GM19452 (cell line): Measurements from ENCODE around the gene TBC1D4.
"Not testable (repeated sequence)": the region's sequence is repeated elsewhere in the genome, so short reads cannot be mapped to it uniquely, and the experiment has no call there.

Experiments used
- ATAC-seq: cut with Tn5 transposase; IDR thresholded peaks from one replicate; pipeline ENCODE4 v1.9.1; 2021; ENCODE audit not compliant: unreplicated experiment

TBC1D4 gene

DNA sequence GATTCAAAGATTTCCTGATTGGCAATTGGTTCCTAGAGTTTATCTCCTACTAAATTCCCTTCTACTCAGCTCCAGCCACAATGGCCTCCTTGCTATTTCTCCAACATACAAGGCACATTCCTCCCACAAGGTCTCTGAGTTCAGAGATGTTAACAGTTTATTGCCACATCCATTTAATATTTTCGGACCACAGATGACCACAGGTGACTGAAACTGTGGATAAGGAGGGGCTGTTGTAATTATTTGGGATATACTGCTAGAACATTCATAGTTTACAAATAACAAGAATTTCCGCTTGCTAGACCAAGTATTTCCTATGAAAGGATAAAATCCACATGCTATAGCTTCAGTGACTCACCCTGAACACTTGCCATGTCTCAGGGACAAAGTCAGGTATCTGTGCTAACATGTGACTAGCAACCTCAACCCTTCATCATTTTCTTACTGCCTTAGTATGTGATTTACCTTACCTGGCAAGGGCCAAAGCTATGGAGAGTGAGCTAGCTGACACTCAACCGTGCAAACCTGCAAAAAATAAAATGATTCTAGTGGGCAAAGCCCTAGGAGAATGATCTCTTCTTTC is 117.7 kb downstream of the TBC1D4 start:
- no peak for ATAC-seq

DNA sequence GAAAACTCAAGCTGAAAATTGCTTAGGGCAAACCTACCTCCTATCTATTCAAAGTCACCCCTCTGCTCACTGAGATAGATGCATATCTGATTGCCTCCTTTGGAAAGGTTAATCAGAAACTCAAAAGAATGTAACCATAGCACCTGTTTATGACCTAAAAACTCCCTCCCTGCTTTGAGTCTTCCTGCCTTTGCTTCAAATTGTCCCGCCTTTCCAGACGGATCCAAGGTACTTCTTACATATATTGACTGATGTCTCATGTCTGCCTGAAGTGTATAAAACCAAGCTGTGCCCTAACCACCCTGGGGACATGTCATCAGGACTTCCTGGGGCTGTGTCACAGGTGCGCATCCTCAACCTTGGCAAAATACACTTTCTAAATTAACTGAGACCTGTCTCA is 118.6 kb downstream of the TBC1D4 start:
- ATAC-seq = no peak

DNA sequence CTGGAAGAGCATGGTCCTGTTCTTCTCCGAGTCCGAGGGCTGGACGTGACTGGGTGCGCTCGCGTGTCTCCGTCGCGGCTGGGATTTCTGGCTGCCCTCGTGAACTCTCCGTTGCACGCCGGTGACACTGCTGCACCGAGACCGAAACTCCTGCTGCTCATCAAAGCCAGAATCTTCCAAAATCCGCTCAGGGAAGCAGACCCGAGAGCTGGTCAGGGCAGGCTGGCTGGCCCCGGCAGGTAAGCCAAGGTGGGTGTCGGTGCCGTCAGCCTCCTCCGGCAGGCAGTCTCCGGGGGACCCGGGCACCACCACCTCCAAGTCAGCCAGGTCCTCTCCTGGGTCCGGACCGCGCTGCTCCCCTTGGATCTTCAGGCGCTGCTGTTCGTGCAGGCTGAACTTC is 119.9 kb downstream of the TBC1D4 start:
- no peak for ATAC-seq

DNA sequence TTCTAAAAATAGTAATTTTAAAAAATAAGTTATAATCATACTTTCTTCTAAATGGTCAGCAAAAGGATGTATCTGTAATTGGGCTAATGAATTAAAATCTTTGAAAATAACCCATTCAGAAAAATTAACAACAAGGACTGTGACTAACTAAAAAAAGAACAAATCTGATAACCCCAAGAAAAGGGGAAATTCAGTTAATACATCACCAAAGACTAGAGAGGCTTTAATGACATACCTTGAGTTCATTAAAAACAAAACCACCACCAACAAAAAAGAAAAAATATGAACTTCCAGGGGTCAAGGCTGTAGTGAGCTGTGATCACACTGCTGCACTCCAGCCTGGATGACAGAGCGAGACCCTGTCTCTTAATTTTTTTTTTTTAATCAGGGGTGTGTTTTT is 121.8 kb downstream of the TBC1D4 start:
- ATAC-seq = no peak

DNA sequence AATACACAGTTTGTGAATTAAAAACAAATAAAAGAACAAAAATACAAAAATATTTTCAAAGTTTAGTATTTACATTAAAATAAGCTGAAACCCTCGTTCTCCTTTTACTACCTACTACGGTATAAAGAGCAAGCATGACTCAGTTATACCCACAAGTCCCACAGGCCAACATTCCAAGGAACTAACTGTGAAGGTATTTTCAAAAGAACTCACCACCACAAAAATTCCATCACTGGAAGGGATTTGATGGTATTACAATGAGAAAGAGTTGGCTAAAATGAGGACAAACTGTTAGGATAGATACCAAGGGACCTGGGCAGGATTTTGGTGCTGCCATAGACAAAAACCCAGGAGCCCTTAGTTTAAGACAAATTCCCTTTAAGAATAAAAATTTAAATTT is 122.7 kb downstream of the TBC1D4 start:
- ATAC-seq = no peak

- peak; percentile 74 for ATAC-seq
Observed at GRCh38 chr13:75357576-75358289, 124.2 kb downstream of the TBC1D4 start.

GRCh38 chr13:75356421-75356820 is 125.5 kb downstream of the TBC1D4 start:
- no peak for ATAC-seq

- ATAC-seq = no peak
Observed at GRCh38 chr13:75355609-75356008, 126.4 kb downstream of the TBC1D4 start.

DNA sequence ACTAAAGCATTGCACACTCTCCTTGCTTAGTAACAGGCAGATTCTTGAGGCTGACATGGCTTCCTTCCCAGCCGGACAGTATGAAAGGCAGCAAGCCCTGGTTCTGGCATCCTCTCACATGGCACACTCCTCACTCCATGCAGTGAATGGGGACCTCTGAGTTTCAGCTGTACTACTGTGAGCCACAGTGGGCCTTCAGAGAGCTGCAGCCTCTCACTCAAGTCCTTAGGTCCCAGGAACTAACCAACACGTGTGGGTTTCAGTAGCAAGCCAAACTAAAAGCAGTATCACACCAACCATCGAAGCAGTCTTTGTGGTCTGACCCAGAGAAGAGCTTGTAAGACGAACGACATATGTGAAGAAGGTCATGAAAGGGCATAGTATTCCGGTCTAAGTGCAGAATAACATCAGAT is 128.2 kb downstream of the TBC1D4 start:
- peak; percentile 76 for ATAC-seq

DNA sequence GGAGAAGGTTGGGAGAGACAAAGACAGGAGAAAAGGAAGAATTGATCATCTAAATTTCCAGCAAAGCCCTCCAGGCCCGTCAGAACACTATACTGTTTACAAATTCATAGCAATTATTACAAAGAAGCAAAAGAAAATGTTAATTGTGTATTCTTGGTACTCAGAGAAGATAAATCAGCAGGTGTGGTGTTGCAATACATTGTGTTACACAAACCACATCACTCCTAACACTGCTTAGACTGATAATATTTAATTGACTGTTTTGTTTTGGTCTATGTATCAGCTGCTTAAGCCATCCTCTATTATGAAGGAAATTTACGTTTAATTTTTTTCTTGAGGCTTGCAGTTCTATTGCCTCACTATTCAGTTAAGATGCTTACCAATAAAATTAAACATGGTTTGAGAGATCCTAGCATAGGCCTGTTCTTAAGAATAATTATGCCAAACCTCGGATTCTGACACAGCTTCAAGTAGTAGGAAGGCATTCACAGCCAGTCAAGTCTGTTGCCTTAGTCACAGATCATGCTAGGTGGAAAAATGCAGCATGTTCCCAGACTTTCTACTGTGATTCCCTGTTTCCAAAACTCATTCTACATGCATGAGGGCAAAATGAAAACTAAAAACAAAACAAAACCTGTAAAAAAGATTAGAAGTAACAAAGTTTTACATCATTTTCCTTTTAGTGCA is 129.2 kb downstream of the TBC1D4 start:
- ATAC-seq = no peak

- ATAC-seq = not testable (repeated sequence)
Observed at GRCh38 chr13:75351538-75351937, 130.4 kb downstream of the TBC1D4 start.

DNA sequence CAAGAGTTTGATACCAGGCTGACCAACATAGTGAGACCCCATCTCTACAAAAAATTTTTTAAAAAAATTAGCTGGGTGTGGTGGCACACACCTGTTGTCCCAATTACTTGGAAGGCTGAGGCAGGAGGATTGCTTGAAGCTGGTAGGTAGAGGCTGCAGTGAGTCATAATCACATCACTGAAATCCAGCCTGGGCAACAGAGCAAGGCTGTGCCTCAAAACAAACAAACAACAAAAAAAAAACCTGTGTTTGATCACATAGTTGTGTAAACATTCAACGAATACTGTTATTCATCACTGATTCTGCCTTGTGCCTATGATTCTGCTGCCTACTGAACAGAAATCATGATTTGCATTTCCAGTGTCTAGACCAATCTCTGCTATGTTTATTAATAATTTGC is 134.0 kb downstream of the TBC1D4 start:
- ATAC-seq = no peak

- ATAC-seq = no peak
Observed at GRCh38 chr13:75347457-75347856, 134.5 kb downstream of the TBC1D4 start.

GRCh38 chr13:75345193-75345592 is 136.8 kb downstream of the TBC1D4 start:
- no peak for ATAC-seq

- peak; percentile 80 for ATAC-seq
Observed at GRCh38 chr13:75341028-75341427, 140.9 kb downstream of the TBC1D4 start.

DNA sequence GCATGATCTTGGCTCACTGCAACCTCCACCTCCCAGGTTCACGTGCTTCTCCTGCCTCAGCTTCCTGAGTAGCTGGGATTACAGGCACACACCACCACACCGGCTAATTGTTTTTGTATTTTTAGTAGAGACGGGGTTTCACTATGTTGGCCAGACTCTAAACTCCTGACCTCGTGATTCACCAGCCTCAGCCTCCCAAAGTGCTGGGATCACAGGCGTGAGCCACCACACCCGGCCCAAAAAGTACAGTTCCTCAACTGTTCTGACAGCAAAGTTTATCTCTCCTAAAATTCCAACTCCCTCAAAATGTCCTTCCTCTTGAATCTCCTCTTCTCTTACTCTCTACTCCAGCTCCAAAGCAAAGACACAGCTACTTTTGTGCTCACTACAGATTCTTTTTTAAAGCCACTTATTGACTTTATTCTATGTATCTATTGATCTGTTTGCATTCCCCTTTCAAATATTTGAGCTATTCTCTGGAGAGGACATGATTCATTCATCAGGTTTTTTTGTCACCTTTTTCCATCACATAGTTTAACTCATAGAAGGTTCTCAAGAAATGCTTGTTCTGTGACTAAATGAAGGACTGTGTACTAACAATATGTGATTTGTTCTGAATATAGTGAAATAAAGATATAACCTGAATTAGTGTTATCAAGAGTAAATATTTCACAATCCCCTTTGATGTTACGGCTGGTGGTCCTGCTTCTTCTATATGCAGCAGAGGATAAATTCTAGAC is 142.2 kb downstream of the TBC1D4 start:
- ATAC-seq = no peak

GRCh38 chr13:75334634-75335447 is 147.1 kb downstream of the TBC1D4 start:
- no peak for ATAC-seq

GRCh38 chr13:75333103-75333502 is 148.9 kb downstream of the TBC1D4 start:
- ATAC-seq = no peak

DNA sequence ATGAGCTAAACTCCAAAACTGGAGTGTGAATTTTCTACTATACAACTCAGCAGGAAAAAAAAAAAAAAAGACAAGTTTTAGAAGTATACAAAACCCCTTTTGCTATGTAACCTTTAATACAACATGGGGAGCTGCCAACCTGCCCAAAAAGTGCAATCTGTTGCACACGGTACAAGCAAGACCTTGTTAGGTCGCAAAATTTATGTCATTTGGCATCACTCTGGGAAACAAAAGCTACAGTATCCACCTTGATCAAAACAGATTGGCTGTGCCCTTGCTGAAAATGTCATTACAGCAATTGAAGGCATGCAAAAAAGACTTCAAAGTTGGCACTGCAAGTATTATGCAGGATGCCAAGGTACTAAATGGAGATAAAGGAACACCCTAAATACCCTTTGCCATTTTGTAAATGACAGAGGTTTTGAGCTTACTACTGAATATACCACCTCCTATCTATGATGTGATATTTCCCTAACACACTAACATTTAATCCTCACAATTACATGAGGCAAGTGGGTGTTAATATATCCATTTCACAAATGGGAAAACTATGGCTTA is 150.1 kb downstream of the TBC1D4 start:
- no peak for ATAC-seq

DNA sequence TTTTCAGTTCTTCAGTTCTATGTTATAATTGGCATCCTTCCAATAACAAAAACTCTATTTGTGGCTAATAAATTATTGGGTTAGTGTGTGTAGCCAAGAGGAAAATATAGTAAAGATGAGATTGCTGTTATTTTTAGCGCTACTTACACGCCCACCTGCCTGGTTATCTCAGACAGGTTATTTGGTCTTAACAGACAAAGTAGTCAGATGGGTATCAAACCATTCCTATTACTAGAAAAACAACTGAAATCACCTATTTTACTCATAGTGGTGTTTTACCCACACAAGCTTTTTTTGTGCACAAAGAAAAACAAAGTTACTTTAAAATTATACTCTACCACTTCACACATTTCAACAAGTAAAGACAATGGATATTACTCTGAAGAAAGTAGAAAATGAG is 151.2 kb downstream of the TBC1D4 start:
- no peak for ATAC-seq
